Measurements from ENCODE around the gene CD22.

DNA sequence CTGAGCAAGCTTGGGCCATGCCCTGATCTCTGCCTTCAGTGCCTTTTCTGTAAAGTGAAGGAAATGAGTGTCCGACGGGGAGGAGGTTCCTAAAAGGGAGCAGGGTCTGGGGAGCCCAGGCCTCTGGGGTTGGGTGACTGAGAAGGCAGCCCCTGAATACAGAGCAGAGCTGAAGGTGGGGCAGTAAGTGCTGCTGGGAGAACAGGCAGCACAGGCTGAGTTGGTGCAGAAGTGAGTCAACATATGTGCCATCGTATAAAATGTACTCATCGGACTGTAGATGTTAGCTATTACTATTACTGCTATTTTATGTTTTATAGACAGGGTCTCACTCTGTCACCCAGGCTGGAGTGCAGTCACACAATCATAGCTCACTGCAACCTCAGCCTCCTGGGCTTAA is 47.7 kb upstream of the CD22 start:
- no peak for TF ChIP-seq BRCA1 (IDR thresholded peaks at IDR 0.05; ENCODE audit: low read depth, low read length)
- no peak for TF ChIP-seq EZH2 (IDR thresholded peaks at IDR 0.05; ENCODE audit: borderline replicate concordance, control insufficient read depth, low read depth, low read length)
- no peak for TF ChIP-seq ASH2L (IDR thresholded peaks at IDR 0.05; ENCODE audit: borderline replicate concordance, low read depth)
- no peak for TF ChIP-seq SPI1 (IDR thresholded peaks at IDR 0.05; ENCODE audit: borderline replicate concordance, insufficient read depth, low read depth, low read length)
- TF ChIP-seq BHLHE40 (IDR thresholded peaks at IDR 0.05; ENCODE audit: borderline replicate concordance in 1 of 2, low read depth in 2 of 2, low read length in 1 of 2) = no peak
- no peak for TF ChIP-seq NR2C1 (IDR thresholded peaks at IDR 0.05)
- TF ChIP-seq, protein P1, sequence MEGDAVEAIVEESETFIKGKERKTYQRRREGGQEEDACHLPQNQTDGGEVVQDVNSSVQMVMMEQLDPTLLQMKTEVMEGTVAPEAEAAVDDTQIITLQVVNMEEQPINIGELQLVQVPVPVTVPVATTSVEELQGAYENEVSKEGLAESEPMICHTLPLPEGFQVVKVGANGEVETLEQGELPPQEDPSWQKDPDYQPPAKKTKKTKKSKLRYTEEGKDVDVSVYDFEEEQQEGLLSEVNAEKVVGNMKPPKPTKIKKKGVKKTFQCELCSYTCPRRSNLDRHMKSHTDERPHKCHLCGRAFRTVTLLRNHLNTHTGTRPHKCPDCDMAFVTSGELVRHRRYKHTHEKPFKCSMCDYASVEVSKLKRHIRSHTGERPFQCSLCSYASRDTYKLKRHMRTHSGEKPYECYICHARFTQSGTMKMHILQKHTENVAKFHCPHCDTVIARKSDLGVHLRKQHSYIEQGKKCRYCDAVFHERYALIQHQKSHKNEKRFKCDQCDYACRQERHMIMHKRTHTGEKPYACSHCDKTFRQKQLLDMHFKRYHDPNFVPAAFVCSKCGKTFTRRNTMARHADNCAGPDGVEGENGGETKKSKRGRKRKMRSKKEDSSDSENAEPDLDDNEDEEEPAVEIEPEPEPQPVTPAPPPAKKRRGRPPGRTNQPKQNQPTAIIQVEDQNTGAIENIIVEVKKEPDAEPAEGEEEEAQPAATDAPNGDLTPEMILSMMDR (IDR thresholded peaks at IDR 0.05 in 2 of 3, conservative IDR thresholded peaks at IDR 0.05 in 1 of 3; ENCODE audit: control insufficient read depth in 2 of 3, extremely low read depth in 1 of 3, insufficient read depth in 1 of 3, low read depth in 3 of 3, low read length in 3 of 3) = no peak
- TF ChIP-seq, protein P2, sequence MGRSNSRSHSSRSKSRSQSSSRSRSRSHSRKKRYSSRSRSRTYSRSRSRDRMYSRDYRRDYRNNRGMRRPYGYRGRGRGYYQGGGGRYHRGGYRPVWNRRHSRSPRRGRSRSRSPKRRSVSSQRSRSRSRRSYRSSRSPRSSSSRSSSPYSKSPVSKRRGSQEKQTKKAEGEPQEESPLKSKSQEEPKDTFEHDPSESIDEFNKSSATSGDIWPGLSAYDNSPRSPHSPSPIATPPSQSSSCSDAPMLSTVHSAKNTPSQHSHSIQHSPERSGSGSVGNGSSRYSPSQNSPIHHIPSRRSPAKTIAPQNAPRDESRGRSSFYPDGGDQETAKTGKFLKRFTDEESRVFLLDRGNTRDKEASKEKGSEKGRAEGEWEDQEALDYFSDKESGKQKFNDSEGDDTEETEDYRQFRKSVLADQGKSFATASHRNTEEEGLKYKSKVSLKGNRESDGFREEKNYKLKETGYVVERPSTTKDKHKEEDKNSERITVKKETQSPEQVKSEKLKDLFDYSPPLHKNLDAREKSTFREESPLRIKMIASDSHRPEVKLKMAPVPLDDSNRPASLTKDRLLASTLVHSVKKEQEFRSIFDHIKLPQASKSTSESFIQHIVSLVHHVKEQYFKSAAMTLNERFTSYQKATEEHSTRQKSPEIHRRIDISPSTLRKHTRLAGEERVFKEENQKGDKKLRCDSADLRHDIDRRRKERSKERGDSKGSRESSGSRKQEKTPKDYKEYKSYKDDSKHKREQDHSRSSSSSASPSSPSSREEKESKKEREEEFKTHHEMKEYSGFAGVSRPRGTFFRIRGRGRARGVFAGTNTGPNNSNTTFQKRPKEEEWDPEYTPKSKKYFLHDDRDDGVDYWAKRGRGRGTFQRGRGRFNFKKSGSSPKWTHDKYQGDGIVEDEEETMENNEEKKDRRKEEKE (IDR thresholded peaks at IDR 0.05) = no peak
- TF ChIP-seq POLR2A (IDR thresholded peaks at IDR 0.05; ENCODE audit: low read depth, low read length) = no peak
- TF ChIP-seq GABPA (IDR thresholded peaks at IDR 0.05; ENCODE audit: low read depth) = no peak
- no peak for TF ChIP-seq MYC (IDR thresholded peaks at IDR 0.05; ENCODE audit: insufficient read depth, insufficient read length, insufficient replicate concordance, low read length, severe bottlenecking)
